RWPE1 (cell line): Measurements from ENCODE around the gene MAL.

Experiments
- CTCF ChIA-PET: fragments of 350-600 bp; sonication (Branson Sonifier 250); formaldehyde crosslinking; extraction: SDS; loops from one replicate; lab custom pipeline; 2021; lab: Yijun Ruan, JAX
- POLR2A ChIA-PET: fragments of 400-600 bp; formaldehyde crosslinking; extraction: SDS; loops from one replicate; lab custom pipeline; 2020; ENCODE audit warnings: antibody characterized with exemption; ENCODE audit not compliant: low non-redundant PET; lab: Yijun Ruan, JAX
- DNase-seq: peaks from one replicate; pipeline ENCODE4 v3.0.0; 2012; ENCODE audit warnings: low spot score
- H3K27ac ChIP-seq: fragments of 450-650 bp; 2 replicates; pipeline ENCODE4 v1.5.1; 2017
- TF ChIP-seq, protein P1 (sequence below): fragments of 450-650 bp; conservative IDR thresholded peaks from 2 replicates; pipeline ENCODE4 v1.5.1; 2017; ENCODE audit warnings: low read depth, mild to moderate bottlenecking

The MAL gene

DNA sequence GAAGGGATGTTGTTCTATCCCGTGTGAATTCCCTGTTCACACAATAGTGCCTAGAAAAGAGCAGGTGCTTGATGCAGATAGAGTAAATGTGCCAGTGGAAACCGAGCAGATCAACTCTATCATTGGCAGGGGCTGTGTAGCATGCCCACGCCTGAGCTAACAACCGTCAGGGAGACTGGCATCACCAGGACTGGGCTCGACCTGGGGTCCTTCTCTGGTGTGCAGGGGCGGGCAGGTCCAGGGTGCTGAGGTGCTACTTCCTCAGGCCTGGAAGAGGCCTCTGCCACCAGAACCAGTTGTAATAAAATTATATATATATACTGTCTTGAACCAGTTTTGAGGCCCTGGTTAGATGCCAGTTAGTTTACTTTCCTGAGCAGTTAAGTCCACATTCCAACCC lies 11.8 kb upstream of the MAL start:
- ChIA-PET CTCF (interaction anchor here (0.6 to 1.2 kb wide), 3 partner anchors 9 to 63 kb away, joined by 3 to 4 read pairs (median 3); no protein-coding TSS in a partner anchor), POLR2A (no interaction called here)
- TF ChIP-seq, protein P1, sequence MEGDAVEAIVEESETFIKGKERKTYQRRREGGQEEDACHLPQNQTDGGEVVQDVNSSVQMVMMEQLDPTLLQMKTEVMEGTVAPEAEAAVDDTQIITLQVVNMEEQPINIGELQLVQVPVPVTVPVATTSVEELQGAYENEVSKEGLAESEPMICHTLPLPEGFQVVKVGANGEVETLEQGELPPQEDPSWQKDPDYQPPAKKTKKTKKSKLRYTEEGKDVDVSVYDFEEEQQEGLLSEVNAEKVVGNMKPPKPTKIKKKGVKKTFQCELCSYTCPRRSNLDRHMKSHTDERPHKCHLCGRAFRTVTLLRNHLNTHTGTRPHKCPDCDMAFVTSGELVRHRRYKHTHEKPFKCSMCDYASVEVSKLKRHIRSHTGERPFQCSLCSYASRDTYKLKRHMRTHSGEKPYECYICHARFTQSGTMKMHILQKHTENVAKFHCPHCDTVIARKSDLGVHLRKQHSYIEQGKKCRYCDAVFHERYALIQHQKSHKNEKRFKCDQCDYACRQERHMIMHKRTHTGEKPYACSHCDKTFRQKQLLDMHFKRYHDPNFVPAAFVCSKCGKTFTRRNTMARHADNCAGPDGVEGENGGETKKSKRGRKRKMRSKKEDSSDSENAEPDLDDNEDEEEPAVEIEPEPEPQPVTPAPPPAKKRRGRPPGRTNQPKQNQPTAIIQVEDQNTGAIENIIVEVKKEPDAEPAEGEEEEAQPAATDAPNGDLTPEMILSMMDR, result no peak
- DNase-seq, result no peak
- no peak overlapping the region for H3K27ac ChIP-seq

DNA sequence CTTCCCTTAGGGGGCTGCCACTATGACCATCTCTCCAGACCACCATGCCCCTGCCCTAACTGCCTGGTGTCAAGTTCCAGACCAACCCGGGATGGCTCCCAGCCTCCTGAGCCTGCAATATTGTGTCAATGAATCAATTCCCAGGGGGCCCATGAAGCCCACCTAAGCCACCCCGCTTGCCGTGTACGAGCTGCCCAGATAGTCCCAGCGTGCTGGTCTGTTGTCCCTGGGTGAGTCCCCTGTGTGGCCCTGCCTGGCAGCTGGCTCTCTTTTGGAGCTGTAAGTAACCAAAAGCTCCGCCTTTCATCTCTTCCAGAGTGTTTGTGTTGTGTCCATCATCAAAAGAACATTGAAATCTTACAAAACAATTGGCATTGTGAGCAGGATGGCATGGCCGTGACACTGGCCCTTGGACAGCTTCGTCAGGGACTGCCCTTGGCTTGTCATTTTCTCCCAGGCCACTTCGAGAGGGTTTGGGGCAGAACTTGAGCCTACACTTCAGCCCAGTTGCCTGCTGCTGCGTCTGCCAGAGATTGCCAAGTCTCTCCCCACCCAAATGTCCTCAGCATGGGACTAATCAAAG lies 11.3 kb upstream of the MAL start:
- POLR2A ChIA-PET, result no interaction called here
- DNase-seq, result no peak
- CTCF ChIA-PET, result interaction anchor here (0.6 to 1.0 kb wide), 3 partner anchors 8 to 62 kb away, joined by 3 to 6 read pairs (median 4); no protein-coding TSS in a partner anchor
- TF ChIP-seq, protein P1, result no peak
- no peak overlapping the region for H3K27ac ChIP-seq

DNA sequence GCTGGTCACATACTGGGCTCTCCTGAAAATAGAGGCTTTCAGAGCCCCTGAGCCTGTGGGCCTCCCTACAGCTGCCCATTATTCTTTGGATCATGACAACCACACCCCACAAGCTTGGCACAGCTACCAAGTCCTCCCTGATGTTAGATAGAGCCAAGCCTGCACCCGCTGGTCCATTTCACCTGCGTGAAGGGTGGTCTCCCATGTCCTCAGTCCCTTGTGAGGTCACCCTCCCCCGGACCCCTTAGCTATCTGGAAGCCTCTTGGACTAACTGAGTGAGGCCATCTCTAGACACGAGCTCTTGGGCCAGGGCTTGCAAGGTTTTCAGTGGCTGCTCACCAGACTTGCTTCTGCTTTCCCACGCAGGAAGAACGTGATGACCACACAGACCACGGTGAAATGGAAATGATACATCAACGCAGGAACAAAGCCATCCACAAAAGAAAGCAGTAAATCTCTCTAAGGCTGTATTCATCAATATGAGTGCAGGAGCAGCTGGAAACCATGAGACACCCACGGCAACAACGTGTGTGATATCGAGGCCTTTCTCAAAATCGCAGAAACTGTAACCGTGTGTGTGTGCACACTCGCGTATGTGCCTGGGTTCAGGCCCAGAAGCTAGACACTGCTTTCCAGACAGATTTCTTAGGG lies 10.1 kb upstream of the MAL start:
- TF ChIP-seq, protein P1, result no peak
- ChIA-PET POLR2A (no interaction called here), CTCF (interaction anchor here (0.7 kb wide), 1 partner anchor 59 kb away, joined by 3 read pairs; no protein-coding TSS in a partner anchor)
- H3K27ac ChIP-seq, result no peak overlapping the region
- DNase-seq, result no peak

DNA sequence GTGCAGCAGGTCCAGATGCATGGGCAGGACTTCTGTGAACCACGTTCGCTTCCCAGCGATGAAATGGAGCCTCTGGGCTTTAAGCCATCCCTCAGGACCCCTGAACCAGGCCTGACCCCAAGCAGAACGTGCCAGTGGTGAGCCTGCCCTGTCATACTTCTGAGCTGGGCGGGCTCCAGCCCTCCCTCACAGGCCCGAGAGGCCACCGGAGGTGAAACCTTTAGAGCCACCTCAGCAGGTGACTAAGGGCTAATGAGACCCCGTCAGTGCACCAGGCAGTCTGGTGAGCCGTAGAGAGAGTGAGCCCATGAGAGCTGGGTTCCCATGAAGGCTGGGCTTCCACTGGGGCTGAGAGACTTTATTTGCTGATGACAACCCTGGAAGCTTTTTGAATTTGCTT lies 8.9 kb upstream of the MAL start:
- DNase-seq, result no peak
- CTCF ChIA-PET, result interaction anchor here (0.7 kb wide), 1 partner anchor 322 kb away, joined by 3 read pairs; no protein-coding TSS in a partner anchor
- H3K27ac ChIP-seq, result no peak overlapping the region
- POLR2A ChIA-PET, result no interaction called here
- TF ChIP-seq, protein P1, result no peak

DNA sequence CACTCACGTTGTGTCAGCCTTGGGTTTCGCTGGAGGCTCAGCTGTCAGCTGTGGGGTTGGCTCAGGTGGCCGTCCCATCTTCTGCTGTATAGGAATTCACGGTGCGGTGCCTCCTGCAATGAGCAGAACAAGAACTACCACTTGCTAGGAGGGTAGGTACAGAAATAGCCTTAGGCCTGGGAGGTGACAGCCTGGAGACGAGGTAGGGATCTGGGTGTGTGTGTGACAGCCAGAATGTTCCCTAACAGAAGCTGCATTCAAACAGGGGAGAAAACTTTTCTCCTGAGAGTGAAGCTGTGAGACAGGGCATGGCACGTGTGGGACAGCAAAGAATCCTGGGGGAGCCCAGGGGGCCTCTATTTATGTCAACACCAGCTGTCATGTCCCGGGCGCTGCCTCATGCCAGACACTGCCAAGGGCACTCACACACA lies 8.4 kb upstream of the MAL start:
- no peak for DNase-seq
- CTCF ChIA-PET, result interaction anchor here (0.7 kb wide), 1 partner anchor 321 kb away, joined by 3 read pairs; no protein-coding TSS in a partner anchor
- TF ChIP-seq, protein P1, result no peak
- POLR2A ChIA-PET, result no interaction called here
- H3K27ac ChIP-seq, result no peak overlapping the region

DNA sequence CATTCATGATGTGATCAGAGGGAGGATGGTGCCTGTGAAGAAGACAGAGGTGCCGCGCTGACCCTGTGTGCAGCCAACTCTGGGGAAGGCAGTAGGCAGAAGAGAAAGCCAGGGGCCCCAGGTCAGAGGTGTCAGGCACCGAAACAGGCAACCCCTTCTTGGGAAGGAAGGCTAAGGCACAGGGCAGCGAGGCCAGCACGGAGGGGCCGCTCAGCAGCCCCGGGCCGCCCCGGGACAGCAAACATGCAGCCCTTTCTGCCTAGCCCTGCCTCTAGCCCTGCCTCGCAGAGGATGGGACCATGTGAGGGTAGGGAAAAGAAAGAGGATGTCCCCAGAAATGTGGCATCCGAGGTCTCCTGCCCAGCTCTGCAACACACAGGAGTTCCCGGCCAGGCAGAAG lies 7.7 kb upstream of the MAL start:
- ChIA-PET CTCF (no interaction called here), POLR2A (no interaction called here)
- H3K27ac ChIP-seq, result no peak overlapping the region
- TF ChIP-seq, protein P1, result no peak
- DNase-seq, result no peak
